NCI-H2196 (cell line): ENCODE data around the gene ICAM2.

Experiments
- DNase-seq: peaks from one replicate; lab custom pipeline; 2025; ENCODE audit not compliant: unreplicated experiment; lab: John Stamatoyannopoulos, UW

Gene ICAM2

DNA sequence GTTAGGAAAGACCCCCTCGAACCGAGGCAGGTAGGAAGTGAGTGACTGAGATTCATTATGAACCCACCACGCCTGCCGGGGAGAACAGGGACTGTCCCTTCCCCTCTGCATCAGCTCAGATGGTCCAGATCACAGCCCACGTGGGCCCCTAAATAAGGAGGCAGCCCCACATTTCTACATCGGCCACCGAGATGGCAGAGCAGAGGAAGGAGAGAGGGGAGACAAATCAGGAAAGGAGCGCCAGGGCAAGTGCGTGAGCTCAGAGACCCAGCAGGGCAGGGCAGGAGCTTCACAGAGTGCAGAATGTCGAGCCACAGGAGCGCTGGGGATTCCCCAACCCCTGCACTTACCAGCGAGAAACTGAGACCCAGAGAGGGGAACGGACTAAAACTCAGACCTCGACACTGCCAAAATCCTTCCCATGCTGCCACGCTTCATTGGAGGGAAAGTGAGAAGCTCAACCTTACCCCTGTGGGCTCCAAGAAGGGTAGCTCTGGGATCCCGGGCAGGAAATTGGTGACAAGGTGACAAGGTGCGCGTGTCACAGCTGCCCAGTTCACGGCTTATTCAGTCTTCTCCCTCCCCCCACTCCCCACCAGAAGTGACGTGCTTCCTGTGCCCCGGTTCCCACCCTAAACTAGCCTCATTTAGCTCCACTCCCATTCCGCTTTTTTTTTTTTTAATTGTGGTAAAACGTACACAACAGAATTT is at the start of gene ICAM2:
Gene ICAM2, minus strand, starts transcription at position 578 of the 711 bp plus-strand sequence. CDS start 13,942 bp downstream, outside the sequence.
- no peak for DNase-seq

GRCh38 chr17:64070213-64070612 is 49.8 kb upstream of the ICAM2 start:
- no peak for DNase-seq

DNA sequence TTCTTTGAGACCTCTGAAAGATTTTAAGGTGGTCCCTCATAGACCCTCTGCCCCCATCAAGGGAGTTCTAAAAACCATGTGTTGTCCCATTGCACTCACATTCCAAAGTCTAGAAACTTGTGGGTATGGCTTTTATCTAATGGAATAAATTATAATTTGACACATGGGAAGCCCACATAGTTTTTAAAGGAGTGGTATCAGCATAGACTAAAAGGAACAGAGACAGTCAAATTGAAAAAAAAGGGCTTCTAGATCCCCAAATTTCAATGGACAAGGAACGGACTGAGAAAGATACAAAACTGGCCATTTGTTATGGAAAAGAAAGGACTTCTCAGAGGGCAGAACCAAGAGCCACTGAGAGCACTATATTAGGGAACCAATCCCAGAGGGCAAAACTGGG is 48.7 kb upstream of the ICAM2 start:
- no peak for DNase-seq

DNA sequence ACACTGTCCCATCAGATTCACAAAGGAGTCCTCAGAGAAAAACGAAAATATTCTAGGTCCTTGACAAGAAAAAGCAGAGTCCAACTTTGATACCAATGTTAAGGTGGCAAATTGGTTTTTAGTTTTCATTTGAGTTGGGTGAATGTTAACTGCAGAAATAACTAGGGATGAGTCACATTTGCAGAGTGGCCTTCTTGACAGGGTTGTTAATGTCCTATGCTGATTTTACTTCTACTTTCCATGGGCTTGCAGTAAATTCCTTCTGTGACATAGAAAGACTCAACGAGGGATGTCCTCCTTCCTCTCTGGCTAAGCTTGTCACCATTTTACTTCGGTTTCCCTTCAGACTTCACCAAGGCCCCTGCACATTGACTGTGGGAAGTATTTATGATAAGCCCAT is 47.2 kb upstream of the ICAM2 start:
- DNase-seq = no peak

DNA sequence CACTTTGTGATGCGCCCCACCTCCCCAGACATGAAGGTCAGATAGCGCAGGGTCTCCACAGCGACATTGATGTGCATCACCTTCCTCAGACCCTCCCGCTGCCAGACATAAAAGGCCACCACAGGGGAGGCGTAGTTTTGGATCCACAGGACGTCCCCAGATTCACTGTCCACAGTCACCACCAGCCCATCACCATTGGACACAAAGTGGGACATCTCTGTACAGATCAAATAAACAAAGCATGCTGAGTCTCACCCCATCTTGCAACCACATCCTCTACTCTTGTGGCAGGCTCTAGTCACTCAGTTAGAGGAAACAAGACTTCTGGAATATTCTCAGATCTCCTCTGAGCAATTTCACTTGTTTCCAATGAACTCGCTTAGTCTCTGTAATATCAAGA is 46.3 kb upstream of the ICAM2 start:
- no peak for DNase-seq

- no peak for DNase-seq
Measured at GRCh38 chr17:64065161-64065560, 44.7 kb upstream of the ICAM2 start.

GRCh38 chr17:64064331-64064730 is 43.9 kb upstream of the ICAM2 start:
- no peak for DNase-seq

GRCh38 chr17:64063766-64064224 is 43.4 kb upstream of the ICAM2 start:
- DNase-seq = no peak

DNA sequence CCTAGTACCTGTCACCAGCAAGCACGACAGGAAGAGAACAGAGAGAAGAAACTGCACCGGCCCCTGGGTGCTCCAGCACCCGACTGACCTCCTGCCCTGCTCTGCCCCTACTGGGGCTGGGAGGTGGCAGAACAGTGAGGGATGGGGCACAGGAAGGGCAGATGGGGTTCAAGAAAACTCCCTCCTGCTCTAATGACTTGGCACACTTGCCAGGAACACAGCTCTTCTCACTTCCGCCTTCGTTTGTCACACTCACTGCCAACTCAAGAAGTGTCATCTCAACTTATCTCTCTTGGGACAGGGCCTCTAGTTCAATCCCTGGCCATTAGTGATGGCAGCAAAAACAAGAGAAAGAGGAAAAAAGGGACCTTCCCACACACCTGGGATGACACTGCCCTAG is 42.7 kb upstream of the ICAM2 start:
- no peak for DNase-seq

DNA sequence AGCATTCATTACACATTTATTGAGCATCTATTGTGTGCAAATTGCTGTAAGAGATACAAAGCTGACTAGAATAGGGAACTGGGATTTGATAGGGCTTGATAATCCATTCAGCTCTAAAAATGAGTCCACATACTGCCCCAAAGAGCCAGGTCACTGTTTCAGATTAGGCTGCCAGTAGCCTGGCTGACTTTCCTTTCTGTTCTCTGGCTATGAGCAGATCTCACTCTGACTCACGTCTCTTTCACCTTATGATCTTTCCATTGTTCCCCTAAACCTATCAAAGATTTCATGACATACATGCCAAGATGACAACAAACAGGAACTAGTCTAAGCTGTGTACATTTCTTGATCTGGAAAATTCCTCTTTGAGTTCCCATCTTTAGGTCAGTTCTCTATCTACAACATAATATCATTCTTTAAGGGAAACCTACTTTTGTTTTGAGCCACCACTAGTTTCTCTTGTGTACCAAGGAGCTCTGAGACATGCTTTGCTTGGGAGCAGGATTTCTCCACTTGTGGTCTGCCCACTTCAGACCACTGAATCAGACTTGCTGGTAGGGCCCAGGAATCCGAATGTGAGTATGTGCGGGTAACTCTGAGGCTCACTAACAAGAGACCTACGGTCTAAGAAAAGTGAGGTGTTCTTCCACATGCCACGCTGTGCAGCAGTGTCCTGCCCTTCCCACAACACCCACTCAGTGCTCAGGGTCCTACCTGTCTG is 40.9 kb upstream of the ICAM2 start:
- DNase-seq = no peak

GRCh38 chr17:64060331-64060730 is 39.9 kb upstream of the ICAM2 start:
- no peak for DNase-seq

- DNase-seq = no peak
Measured at GRCh38 chr17:64059756-64060155, 39.3 kb upstream of the ICAM2 start.

DNA sequence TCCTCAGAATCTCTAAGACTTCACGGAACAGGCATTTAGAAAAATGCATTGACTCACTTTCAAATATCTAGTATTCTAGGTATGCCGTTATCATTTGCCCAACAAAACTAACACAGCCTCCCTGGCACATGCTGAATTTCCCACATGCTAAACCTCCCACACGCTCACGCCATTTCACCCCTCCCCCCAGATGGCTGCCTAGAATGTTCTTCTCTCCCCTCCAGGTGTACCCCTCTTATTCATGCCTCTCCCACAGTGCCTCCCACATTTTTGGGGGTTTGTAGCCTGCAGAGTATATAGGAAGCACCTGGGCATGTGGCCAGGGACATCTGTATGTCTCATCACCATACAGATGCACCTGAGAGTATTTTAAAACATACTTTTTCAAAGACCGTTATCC is 38.2 kb upstream of the ICAM2 start:
- no peak for DNase-seq

DNA sequence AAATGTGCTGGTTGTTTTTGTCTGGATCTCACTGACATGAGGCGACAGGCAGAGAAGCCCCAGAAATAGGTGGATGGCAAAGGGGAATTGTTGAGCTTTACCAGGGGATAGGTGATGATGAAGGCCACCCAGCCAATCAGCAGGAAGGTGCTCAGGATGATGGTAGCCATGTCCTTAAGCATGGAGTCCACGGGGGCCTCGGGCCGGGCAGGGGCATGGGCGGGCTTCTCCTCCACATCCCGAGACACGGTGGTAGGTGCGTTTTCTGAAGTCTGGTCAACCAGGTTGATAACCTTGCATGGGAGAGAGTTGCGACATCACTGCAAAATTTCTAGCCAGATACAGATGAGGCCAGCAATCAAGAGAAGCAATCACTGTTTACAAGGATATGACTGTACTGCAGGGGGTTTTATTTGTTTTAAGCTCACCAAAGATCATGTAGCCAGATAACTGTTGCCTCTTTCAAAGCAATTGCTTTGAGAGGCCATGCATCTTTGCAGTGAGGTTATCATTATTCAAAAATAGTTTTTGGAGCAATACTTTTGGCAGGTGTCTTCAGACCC is 37.3 kb upstream of the ICAM2 start:
- DNase-seq = no peak

DNA sequence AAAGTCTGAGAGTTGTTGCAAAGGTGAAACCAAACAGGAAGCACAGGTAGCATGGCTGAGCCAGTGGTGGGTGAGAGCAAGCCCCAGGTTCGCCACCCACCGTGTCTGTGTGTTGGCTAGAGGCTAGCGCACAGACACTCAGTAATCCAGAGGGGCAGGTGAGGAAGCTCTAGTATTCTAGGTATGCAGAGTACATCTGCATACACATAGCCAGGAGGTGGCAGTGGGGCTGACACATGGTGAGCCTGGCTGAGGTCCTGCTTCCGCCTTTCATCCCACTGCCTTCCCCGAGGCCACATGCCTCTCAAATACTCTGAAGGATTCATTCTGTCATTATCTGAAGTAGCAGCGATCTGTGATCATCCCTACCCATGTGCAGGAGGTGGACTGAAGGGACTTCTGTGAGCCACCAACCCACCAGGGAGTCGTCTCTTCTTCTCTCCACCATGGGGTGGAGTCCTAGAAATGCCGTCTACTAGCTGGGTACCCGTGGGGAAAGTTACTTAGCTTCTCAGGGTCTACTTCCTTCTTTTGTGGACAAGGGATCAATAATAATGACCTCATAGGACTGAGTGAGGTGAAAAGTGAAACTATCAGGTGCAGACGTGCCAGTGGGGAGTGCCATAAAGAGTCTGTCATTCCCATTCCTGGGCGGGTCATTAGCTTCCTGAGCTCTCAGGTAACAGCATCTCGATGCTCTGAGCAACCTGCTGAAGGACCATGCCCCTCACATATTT is 36.0 kb upstream of the ICAM2 start:
- DNase-seq = no peak

DNA sequence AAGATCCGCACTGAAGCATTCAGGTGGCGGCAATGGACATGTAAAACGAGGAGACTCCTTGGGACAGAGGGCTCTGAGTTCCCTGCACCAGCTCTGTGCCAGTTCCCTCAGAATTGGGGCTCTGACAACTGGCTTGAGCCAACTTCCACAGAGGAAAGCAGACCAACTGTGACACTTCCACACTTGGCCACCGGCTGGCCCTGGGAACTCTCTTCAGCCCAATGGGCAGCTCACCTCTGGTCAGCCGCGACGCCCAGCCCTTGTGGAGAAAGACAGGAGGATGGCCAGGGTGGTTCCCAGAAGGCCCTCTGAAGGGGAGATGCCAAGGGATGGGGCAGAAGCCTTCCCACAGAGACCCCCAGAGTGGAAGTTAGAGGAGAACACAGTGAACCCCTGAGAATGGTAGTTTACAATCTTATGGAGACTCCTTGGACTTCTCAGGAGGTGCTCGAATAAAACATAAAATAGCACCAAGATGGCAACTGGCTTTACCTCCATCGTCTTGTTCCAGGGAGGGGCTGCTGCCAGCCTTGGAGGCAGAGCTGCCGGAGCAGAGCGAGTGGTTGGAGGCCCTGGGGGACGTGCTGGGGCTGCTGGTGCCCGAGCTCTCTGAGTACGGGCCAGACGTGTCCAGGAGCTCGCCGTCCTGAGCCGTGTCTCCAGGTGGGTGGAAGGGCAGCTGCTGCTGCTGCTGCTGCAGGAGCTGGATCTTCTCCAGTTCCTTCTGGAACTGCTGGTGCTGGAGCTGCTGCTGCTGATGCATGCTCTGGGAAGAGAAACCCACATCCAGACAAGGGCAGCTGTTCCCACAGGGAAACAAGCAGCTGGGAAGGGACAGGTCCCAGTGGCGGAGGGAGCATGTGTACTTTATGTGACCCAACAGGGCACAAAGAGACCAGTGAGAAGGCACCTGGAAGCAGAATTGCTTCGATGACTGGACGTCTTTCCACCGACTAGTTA is 35.0 kb upstream of the ICAM2 start:
- DNase-seq = no peak

DNA sequence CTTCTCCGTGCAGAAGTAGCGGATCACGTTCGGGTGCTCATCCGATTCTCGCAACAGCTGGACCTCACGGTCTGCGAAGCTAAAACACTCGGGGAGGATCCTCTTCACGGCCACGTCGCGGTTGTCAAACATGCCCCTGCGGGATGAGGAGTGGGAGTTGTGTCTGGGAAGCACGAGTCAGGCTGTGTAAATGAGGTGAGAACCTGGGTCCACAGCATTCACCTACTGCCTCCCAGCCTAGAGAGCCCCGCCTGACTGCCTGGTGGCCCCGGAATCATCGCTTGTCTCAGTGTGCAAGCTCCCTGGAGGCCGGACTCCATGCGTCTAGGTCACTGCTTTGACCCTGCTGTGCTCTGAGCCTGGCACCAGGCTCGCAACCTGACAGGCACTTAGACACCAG is 33.9 kb upstream of the ICAM2 start:
- DNase-seq = no peak

DNA sequence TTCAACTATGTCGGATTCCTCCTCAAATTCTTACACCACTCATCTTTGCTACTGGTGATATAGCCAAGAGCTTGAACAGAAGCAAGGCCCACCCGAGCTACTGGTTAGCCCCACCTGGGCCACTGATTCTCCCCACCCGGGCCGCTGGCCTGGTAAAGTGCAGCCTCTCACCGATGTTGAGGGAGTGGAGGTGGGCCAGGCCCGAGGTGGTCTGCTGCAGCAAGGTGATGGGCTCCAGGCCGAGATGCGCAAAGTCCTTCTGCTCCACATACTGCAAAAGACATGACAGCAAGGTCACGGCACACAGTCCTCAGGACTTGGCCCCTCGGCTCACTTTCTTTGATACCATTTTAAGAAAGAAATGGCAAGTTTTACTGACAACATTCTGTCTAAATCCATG is 32.7 kb upstream of the ICAM2 start:
- DNase-seq = no peak

- no peak for DNase-seq
Measured at GRCh38 chr17:64051153-64051552, 30.7 kb upstream of the ICAM2 start.

- no peak for DNase-seq
Measured at GRCh38 chr17:64048805-64049204, 28.4 kb upstream of the ICAM2 start.
